ENCODE data around the gene PSMD1. TPM values are rescaled to one million over a fixed set of nuclear protein-coding genes. Genes with fewer than 3 reads are reported as not detected.

PSMD1 gene
- total and polyA plus RNA-seq, 2 of the 8 experiments (the other 6 are each of a cell fraction or from before 2014, with no cell fraction given) = 179 to 272 TPM

GRCh38 chr2:231213931-231214642 lies 157.4 kb downstream of the PSMD1 start (continued):
- TF ChIP-seq CHD7 (IDR thresholded peaks at IDR 0.05; ENCODE audit: insufficient replicate concordance, low read length) = no peak
- TF ChIP-seq RFX5 (IDR thresholded peaks at IDR 0.05; ENCODE audit: borderline replicate concordance, low read depth, low read length) = no peak
